Measurements from ENCODE around the gene KSR2.
"Not testable (repeated sequence)": the region's sequence is repeated elsewhere in the genome, so short reads cannot be mapped to it uniquely, and the experiment has no call there.

The KSR2 gene

GRCh38 chr12:117809509-117809908, 159.3 kb downstream of the KSR2 start:
- DNase-seq = no peak

- DNase-seq = no peak
These were observed 160.8 kb downstream of the KSR2 start for GRCh38 chr12:117807946-117808345.

DNA sequence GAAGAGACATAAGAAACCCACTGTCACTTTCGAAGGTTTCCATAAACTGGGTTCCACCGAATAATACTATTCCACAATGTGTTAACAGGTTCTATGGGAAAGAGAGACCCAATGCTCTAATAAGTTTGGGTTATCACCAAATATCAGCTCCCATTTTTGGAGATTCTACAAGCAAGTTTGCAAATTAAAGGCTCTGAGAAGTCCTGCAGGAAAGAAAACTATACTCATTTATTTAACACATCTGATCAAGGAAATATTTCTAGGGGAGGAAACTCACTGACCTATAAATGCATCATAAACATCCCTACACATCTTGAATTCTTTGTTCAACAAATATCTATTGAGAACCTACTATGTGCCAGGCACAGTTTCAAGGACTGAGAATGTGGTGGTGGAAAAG, 161.4 kb downstream of the KSR2 start:
- no peak for DNase-seq

- DNase-seq = no peak
These were observed 162.9 kb downstream of the KSR2 start for GRCh38 chr12:117805865-117806264.

DNA sequence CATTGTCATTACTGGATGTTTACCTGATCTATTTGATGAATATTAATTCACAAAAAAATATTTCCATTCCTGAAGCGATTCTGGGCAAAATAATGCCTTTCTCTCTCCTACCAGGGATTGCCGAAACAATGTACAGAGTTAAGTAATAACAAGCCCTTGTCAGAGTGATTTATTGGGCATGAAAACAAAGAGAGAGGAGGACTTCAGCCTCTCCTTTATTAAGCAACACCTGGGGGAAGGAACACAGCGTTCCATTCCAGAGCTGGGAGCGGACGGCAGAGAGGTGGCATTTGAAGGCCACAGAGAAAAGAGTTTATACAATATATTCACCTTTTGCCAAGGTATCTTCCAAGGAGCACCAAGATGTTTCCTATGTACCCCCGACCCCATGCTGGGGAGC, 165.8 kb downstream of the KSR2 start:
- no peak for DNase-seq

DNA sequence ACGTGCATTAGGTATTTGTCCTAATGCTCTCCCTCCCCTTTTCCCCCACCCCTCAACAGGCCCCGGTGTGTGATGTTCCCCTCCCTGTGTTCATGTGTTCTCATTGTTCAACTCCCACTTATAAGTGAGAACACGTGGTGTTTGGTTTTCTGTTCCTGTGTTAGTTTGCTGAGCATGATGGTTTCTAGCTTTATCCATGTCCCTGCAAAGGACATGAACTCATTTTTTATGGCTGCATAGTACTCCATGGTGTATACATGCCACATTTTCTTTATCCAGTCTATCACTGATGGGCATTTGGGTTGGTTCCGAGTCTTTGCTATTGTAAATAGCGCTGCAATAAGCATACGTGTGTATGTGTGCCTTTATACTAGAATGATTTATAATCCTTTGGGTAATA, 168.1 kb downstream of the KSR2 start:
- not testable (repeated sequence) for DNase-seq

DNA sequence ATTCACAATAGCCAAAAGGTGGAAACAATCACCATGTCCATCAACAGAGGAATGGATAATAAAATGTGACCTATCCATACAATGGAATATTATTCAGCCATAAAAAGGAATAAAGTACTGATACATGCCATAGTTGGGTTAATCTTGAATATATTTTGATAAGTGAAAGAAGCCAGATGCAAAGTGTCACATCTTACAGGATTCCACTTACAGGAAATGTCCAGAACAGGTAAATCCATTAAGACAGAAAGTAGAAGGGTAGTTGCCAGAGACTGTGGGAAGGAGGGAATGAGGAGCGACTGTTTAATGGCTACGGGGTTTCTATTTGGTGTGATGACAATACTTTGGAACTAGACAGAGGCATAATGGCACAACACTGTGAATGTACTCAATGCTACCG, 171.6 kb downstream of the KSR2 start:
- DNase-seq = no peak

DNA sequence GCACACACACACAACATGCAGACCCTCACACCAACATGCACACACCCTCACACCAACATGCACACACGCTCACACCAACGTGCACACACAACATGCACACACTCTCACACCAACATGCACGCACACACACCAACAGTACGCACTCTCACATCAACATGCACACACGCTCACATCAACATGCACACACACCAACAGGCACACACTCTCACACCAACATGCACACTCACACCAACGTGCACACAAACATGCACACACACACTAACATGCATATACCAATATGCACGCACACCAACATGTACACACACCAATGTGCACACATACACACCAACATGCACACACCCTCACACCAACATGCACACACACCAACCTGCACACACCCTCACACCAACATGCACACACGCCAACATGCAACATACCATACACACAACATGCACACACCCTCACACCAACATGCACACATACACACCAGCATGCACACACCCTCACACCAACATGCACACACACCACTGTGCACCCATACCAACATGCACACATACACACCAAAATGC, 175.8 kb downstream of the KSR2 start:
- no peak for DNase-seq

DNA sequence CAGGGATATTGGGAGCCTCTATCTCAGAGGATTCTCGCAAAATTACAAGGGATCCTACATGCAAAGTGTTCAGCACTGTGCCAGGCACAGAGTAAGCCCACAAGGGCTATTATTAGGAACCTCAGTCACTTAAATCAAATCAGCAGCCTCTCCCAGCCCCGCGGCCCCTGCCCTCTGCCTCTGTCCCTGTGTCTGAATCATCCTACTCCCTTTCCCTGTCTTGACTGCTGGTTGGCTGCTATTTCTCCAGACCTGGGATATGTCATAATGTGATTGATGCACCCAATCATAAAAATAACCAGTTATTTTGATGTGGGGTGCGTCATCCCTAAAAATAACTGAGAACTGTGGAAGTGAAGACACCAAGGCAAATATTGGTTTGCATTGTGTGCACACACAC, 176.3 kb downstream of the KSR2 start:
- no peak for DNase-seq

DNA sequence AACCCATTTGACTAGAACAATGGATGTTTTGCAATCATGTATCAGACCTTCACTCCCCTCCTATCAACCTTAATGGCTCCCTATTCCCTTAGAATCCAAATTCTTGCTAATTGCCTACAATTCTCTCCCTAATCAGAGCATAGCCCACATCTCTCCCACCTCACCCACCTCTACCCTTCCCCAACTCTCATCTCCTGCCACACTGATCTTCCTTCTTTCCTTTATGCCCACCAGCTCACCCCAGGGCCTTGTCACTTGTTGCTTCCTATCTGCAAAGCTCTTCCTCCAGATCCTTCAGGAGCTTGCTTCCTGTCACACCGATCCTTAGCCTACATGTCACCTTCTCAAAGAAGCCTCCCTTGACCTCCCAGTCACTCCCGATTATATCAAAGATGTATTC, 177.8 kb downstream of the KSR2 start:
- no peak for DNase-seq

DNA sequence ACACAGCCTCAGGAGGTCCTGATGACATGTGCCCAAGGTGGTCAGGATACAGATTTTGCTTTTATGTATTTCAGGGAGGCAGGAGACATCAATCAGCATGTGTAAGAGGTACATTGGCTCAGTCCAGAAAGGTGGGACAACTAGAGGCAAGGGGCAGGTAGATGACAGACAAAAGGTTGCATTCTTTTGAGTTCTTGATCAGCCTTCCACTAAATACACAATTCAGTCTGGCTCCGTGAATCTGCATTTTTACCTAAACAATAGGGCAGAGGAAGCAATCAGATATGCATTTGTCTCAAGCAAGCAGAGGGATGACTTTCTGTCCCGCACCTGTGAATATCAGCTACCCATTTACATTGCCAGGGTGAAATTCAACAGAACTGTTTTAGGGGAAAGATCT, 178.6 kb downstream of the KSR2 start:
- no peak for DNase-seq

GRCh38 chr12:117789195-117789912, 179.4 kb downstream of the KSR2 start:
- DNase-seq = no peak

DNA sequence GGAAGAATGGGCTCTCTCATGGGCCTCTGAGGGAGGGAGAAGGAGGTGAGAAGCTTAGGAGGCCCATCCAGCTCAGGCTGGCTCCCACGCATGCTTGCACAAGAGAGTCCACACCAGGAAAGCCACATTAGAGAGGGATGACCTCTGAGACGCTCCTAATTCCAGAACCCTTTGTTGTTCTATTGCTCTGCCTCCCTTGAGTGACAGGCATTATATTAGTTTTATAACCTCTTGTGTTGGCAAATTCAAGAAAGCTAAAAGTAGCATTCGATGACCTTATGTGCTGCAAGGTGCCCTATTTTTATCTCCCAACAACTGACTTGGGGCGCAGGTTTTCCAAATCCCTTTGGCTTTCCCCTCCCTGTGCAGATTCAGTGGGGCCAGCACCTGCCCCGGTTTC, 190.1 kb downstream of the KSR2 start:
- no peak for DNase-seq

DNA sequence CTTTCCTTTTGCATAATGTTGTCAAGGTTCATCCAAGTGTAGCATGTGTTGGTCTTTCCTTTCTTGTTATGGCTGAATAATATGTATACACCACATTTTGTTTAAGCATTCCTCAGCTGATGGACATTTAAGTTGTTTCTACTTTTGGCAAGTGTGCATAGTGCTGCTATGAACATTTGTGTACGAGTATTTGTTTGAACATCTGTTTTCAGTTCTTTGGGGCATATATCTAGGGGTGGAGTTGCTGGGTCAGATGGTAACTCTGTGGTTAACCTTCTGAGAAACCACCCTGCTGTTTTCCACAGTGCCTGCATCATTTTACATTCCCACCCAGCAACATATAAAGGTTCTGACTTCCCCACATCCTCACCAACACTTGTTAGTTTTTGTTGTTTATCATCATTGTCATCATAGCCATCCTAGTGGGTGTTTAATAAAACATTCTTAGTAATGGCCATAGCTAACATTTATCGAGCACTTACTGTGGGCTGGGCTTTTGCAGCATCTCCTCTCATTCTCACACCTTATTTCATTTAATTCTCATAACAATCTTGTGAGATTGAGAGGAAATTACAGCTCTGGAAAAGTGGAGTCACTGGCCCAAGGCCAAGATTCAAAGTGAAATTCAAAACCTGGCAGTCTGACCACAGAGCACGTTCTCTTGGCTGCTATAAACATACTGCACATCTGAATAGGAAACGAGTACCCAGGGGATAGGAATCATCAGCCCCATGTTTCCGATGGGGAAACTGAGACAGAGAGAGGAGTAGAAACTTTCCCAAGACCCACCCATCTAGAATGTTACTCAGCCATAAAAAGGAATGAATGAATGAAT, 193.6 kb downstream of the KSR2 start:
- no peak for DNase-seq

GRCh38 chr12:117768860-117769259, 199.9 kb downstream of the KSR2 start:
- no peak for DNase-seq

GRCh38 chr12:117766008-117766407, 202.8 kb downstream of the KSR2 start:
- no peak for DNase-seq

DNA sequence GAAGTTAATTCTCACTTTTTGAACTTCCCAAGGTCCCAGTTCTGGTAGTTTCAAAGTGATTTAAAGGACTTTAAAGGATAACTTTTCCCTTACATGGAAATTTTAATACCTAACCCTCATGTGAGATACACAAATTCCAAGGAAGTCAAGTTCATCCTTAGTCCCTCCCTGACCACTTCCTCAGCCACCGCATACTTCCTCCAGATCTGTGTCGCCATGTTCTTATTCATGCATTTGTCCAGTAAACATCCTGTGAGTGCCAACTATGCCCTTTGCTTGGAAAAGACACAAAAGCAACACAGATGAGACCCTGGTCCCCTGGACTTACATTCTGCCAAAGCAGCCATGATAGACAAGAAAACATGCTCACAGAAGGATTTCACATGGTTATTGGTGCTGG, 206.6 kb downstream of the KSR2 start:
- no peak for DNase-seq

DNA sequence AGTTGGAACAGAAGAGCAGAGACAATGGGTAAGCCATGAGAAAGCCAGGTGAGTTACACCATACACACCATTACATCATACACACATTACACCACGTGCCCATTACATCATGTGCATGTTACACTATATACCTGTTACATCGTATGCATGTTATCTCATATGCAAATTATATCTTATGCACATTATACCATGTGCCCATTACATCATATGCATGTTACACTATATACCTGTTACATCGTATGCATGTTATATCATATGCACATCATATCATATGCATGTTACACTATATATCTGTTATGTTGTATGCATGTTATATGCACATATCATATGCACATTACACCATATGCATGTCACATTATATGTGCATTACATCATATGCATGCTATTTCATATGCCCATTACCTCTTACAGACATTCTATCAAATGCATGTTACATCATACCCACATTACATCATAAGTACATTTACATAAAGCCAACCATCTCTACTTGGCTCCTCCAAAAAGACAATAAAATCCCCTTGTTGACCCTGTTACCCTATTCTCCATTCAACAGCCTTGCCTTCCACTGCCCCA, 207.2 kb downstream of the KSR2 start:
- no peak for DNase-seq

- DNase-seq = no peak
These were observed 207.8 kb downstream of the KSR2 start for GRCh38 chr12:117760990-117761389.

DNA sequence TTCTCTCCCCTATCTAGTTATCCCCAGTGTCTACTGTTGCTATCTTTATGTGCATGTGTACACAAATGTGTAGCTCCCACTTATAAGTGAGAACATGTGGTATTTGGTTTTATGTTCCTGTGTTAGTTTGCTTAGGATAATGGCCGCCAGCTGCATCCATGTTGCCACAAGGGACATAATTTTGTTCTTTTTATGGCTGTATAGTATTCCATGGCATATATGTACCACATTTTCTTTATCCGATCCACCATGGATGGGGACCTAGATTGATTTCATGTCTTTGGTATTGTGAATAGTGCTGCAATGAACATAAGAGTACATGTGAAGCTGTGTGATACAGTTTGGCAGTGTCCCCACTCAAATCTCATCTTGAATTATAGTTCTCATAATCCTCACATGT, 218.1 kb downstream of the KSR2 start:
- DNase-seq = no peak

DNA sequence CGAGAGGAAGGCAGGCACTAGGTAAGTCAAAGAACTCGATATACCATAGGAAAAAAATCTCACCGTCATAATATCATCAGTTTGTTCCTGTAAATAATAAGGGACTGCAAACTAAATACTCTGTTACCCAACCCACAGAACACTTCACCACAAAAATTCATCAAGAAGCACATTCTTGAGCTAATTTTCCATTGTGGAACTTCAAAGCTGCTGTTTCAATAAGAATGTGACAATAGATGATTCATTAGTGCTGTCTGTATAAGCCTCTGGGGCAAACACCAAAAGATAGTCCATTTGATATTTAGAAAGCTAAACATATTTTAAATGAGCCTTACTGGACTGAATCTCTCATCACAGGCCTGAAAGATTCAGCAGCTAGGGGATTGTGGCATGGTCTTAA, 219.4 kb downstream of the KSR2 start:
- DNase-seq = no peak

- DNase-seq = not testable (repeated sequence)
These were observed 222.4 kb downstream of the KSR2 start for GRCh38 chr12:117746358-117746757.

- DNase-seq = no peak
These were observed 224.4 kb downstream of the KSR2 start for GRCh38 chr12:117744418-117744817.

DNA sequence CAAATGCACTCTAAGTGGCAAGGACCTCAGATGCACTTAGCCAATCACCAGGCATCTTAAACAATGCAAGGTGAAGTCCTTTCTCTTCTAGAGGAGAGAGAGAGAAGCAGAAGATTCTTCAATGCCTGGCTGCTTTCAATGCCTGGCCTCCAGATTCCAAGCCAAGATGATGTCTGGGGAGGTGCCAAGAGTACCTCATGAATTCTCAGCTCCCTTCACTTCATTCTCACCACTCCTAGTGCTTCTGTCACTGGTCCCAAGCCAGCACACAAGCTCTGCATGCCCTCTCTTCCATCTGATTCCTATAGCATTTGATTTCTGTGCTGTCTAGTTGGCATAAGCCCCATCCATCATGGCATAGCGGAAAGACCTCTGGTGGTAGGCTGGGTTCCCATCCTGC, 225.0 kb downstream of the KSR2 start:
- no peak for DNase-seq

All from NCI-H226 (cell line).